ENCODE measurements around the gene CES4A. TPM values are rescaled to one million over a fixed set of nuclear protein-coding genes. Genes with fewer than 3 reads are reported as not detected.

CES4A gene
- total and polyA plus RNA-seq, 9 of the 15 experiments (the other 6 are each of a cell fraction or from before 2014, with no cell fraction given): 0.09 to 0.13 (median 0.11) TPM; not detected in 6

- TF ChIP-seq ZNF518B (CRISPR knock-in tag; IDR thresholded peaks at IDR 0.05) (no peak), HDAC6 (IDR thresholded peaks at IDR 0.05; ENCODE audit: low read depth, low read length) (no peak), PTBP1 (IDR thresholded peaks at IDR 0.05; ENCODE audit: low read depth, low read length) (no peak), HMG20B (CRISPR knock-in tag; IDR thresholded peaks at IDR 0.05) (no peak), DEAF1 (CRISPR knock-in tag; IDR thresholded peaks at IDR 0.05) (no peak), NBN (IDR thresholded peaks at IDR 0.05; ENCODE audit: low read depth) (no peak), CREM (IDR thresholded peaks at IDR 0.05; ENCODE audit: low read depth) (no peak)
Observed at GRCh38 chr16:67050796-67051195, 62.4 kb downstream of the CES4A start (continued).

All from K562 (cell line).